Stimulated activated CD4-positive, alpha-beta T cell treated with anti-CD3 and anti-CD28 coated beads, TNF-alpha, amount 100 ng/mL, for 24 hours (primary cell): ENCODE results near the gene SSH2.

ENCODE experiments used
- DNase-seq, 3 experiments: peaks; one replicate each; pipeline ENCODE4 v3.0.0-alpha.2; 2020; ENCODE audit warnings: low read depth in 3 of 3

SSH2 gene

GRCh38 chr17:29627951-29628350 lies 302.1 kb downstream of the SSH2 start:
- DNase-seq: no peak

GRCh38 chr17:29625037-29625750 lies 304.8 kb downstream of the SSH2 start:
- no peak for DNase-seq

GRCh38 chr17:29624586-29624985 lies 305.4 kb downstream of the SSH2 start:
- DNase-seq: no peak

- DNase-seq: no peak
Observed at GRCh38 chr17:29623283-29623647, 306.8 kb downstream of the SSH2 start.

- DNase-seq: peak in 2 of 3 experiments; percentile 53 to 69
Observed at GRCh38 chr17:29622337-29623282, 307.4 kb downstream of the SSH2 start, which contains the start of gene CORO6. TSS of gene CORO6 (minus strand) at chr17:29622912. CDS start at chr17:29621421, 1,491 bp downstream.

GRCh38 chr17:29621751-29622194 lies 308.3 kb downstream of the SSH2 start:
- DNase-seq: no peak

- no peak for DNase-seq
Observed at GRCh38 chr17:29620779-29621500, 309.1 kb downstream of the SSH2 start.

GRCh38 chr17:29620271-29620670 lies 309.8 kb downstream of the SSH2 start:
- no peak for DNase-seq

- no peak for DNase-seq
Observed at GRCh38 chr17:29619251-29619650, 310.8 kb downstream of the SSH2 start.

- no peak for DNase-seq
Observed at GRCh38 chr17:29618272-29619065, 311.6 kb downstream of the SSH2 start.

GRCh38 chr17:29617481-29618271 lies 312.4 kb downstream of the SSH2 start:
- DNase-seq: peak; percentile 74 to 87 (median 76)

GRCh38 chr17:29617125-29617480 lies 312.9 kb downstream of the SSH2 start:
- peak; percentile 84 to 92 (median 88) for DNase-seq

GRCh38 chr17:29616300-29617048 lies 313.6 kb downstream of the SSH2 start:
- no peak for DNase-seq

- peak; percentile 66 to 85 (median 70) for DNase-seq
Observed at GRCh38 chr17:29615492-29616299, 314.3 kb downstream of the SSH2 start.

- DNase-seq: peak in 1 of 3 experiments; percentile 55
Observed at GRCh38 chr17:29615048-29615385, 315.0 kb downstream of the SSH2 start.

- DNase-seq: no peak
Observed at GRCh38 chr17:29614349-29615047, 315.5 kb downstream of the SSH2 start.

- DNase-seq: no peak
Observed at GRCh38 chr17:29613856-29614255, 316.2 kb downstream of the SSH2 start.

- peak; percentile 87 to 96 (median 89) for DNase-seq
Observed at GRCh38 chr17:29613352-29613837, 316.6 kb downstream of the SSH2 start.
